Activated CD4-positive, alpha-beta T cell treated with anti-CD3 and anti-CD28 coated beads, Interleukin-2, Interleukin-4, amounts not matched to agents 100 ng/mL and 50 ng/mL, durations not matched to agents 16 hours and 8 hours (primary cell): ENCODE data around the gene KIF5C.
"Not testable (repeated sequence)": the region's sequence is repeated elsewhere in the genome, so short reads cannot be mapped to it uniquely, and the experiment has no call there.

Source experiments
- DNase-seq: peaks from one replicate; pipeline ENCODE4 v3.0.0-alpha.2; 2020; ENCODE audit warnings: low spot score

Gene KIF5C

GRCh38 chr2:148966438-148966758 lies 91.4 kb downstream of the KIF5C start:
- no peak for DNase-seq

- DNase-seq = no peak
These were observed 92.0 kb downstream of the KIF5C start for GRCh38 chr2:148967056-148967455.

- no peak for DNase-seq
These were observed 92.6 kb downstream of the KIF5C start for GRCh38 chr2:148967578-148967977.

GRCh38 chr2:148968301-148968700 lies 93.3 kb downstream of the KIF5C start:
- no peak for DNase-seq

- DNase-seq = no peak
These were observed 93.8 kb downstream of the KIF5C start for GRCh38 chr2:148968776-148969319.

GRCh38 chr2:148969659-148970061 lies 94.6 kb downstream of the KIF5C start:
- no peak for DNase-seq

- no peak for DNase-seq
These were observed 95.4 kb downstream of the KIF5C start for GRCh38 chr2:148970385-148970784.

DNA sequence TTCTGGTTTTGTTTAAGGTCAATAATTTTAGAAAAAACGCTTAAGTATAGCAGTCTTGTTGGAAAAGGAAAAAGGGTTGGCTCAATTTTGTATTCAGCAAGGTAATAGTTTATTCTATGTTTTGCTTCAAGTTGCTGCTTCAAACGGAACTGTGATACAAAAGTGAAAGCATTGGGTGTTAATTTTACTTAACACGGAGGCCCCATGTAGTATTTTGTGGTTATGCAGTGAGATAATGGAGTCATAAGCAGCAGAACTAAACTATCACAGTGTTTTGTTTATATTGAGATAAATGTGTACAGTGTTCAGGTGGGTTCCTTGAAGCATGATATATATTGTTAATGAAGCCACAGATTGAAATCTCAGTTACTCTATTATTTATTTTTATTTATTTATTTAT lies 96.5 kb downstream of the KIF5C start:
- DNase-seq = no peak

GRCh38 chr2:148974095-148974494 lies 99.1 kb downstream of the KIF5C start:
- no peak for DNase-seq

DNA sequence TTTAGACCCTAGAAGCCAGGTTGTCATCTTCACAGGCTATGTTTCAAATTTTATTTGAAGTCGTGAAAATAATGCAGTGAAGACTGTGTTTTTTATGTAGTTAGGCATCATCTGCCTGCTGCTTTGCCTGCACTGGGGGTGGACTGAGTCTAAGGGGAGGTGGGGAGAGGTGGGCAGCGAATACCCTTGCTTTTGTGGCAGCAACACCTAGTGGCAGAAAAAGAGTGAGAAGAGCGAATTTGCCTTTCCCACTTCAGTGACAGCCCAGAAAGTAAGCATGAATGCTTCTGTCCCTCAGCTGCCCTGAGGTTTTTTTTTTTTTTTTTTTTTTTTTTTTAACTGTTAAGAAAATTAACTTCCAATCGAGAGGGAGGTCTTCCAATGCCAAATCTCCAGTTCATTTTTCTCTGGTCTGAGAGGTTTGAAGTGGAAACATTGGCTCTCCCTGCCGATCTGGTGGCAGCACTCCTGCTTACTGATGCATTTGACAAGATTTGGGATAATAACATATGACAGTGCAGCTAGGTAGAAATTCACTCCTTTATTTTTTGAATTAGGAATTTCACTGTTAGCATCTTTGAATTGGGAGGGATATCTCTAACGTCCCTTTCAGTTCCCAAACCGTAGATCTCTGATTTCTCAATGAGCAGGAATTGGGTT lies 103.1 kb downstream of the KIF5C start:
- DNase-seq = no peak

GRCh38 chr2:148978706-148979105 lies 103.7 kb downstream of the KIF5C start:
- no peak for DNase-seq

- DNase-seq = no peak
These were observed 104.3 kb downstream of the KIF5C start for GRCh38 chr2:148979164-148979918.

DNA sequence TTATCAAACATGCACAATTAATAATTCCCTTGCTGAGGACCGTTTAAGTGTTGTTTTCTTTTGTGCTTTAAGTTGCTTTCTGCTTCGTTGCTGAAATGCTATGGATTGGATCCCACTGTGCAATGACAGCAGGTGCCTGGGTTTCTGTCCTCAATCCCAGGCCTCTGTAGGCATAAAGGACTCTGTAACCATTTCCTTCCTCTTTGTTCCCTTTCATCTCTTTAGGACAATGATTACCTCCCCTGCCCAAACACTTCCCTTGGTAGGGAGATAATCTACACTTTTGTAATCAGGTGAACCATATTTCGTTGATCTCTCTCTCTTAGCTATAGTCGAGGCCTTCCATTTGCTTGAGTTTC lies 104.9 kb downstream of the KIF5C start:
- no peak for DNase-seq

GRCh38 chr2:148980496-148980895 lies 105.5 kb downstream of the KIF5C start:
- not testable (repeated sequence) for DNase-seq

DNA sequence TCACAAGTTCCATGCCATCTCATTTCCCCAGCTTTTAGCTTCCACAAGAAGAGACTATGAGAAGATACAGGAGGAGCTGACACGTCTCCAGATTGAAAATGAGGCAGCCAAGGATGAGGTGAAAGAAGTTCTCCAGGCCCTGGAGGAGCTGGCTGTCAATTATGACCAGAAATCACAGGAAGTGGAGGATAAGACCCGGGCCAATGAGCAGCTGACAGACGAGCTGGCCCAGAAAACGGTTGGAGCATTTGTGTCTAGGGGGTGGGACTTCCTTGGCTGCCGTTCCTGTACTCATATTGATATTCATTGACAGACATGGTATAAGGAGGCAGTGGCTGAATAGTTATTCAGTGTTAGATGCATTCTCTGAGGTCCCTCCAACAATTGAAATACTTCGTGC lies 106.3 kb downstream of the KIF5C start:
- no peak for DNase-seq

- DNase-seq = no peak
These were observed 106.8 kb downstream of the KIF5C start for GRCh38 chr2:148981781-148982180.

DNA sequence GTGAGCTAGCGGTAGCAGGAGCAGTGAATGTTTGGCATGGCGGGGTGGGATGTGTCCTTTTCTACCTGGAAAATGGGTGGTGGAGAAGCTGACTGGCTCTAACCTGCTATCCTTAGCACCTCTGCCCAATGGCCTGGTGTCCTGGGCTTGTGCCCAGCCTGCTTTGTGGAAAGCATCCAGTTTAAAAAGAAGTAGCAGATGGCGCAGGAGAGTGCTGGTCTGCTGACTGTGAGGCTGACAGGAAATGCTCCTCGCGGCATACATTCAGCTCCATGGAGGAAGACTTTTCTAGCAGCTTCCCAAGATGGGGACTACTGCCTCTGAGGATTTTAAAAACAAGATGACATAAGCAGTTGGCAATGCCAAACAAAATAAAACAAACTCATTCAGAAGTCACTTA lies 107.3 kb downstream of the KIF5C start:
- no peak for DNase-seq

GRCh38 chr2:148983896-148984295 lies 108.9 kb downstream of the KIF5C start:
- DNase-seq = no peak

- no peak for DNase-seq
These were observed 109.4 kb downstream of the KIF5C start for GRCh38 chr2:148984449-148984848.

DNA sequence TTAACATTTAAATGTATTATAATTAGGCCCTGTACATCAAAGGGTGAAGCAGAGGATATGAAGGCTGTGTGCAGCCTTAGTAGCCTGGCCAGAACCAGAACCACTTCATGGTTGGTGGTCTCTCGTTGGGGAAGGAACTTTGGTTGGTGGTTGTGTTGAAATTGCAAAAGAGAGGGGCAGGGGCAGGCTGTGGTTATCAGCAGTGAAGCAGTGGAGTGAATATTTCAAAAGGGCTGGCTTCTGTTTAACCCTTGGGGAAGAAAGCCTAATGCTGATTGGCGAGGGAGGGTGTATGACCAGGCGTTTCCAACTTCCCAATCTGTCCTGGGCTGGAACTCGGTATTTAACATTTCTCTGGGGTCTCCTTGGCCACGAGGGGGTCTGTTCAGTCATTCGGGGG lies 112.3 kb downstream of the KIF5C start:
- no peak for DNase-seq

DNA sequence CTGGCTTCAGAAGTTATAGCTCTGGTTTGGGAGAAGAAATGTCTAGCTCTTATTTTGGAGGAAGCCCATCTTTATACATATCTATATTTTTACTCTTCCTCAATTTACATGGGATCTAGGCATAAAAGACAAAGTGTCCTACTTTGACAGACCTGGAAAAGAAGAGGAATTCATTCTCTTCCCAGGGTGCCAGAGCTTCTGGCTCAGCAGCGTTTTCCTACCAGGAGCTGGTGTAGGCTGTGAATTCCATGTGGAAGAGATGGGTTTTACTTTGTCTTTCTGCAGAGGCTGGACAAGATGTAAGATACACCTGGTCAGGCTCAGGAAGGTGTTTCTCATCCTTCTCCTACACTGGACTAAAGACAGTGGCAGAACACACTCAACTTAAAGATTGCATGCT lies 113.3 kb downstream of the KIF5C start:
- no peak for DNase-seq

DNA sequence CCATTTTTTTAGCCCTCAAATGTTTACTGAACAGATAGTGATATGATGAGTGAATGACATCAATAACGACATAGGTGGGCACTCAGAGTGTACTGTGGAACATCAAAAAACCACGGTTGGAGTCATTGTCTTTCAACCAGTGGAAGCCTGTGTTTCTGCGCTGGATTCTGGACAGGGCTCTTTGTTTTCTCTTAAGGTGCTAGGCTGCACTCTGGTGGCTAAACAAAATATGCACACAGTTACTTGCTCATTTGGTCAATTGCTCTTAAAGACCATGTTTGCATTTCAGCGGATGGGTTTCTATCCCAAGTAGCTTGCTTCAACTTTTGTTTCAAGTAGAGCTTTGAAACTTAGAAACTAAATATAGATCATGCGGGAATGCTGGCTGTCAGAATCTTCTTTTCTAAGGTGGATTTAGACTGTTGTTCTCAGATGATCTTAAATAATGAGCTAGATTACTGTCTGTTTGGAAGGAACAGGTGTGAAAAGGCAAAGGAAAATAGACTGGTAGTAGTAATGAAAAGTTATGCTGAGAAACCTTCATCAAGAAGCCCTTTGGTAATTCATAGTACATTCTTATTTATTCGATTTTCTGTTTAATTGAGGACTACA lies 115.0 kb downstream of the KIF5C start:
- DNase-seq = peak; percentile 45

GRCh38 chr2:148990968-148991367 lies 115.9 kb downstream of the KIF5C start:
- no peak for DNase-seq
